Activated naive CD8-positive, alpha-beta T cell treated with anti-CD3 and anti-CD28 coated beads, Interleukin-2, amount 50 U/mL, for 16 hours (primary cell): ENCODE measurements around the gene ARL15.

ENCODE experiments used
- DNase-seq: peaks from one replicate; pipeline ENCODE4 v3.0.0-alpha.2; 2020; ENCODE audit warnings: low read depth, low spot score

Gene ARL15

GRCh38 chr5:53937467-53937866 lies 372.9 kb downstream of the ARL15 start:
- DNase-seq: no peak

GRCh38 chr5:53936481-53937352 lies 373.7 kb downstream of the ARL15 start:
- no peak for DNase-seq

GRCh38 chr5:53934151-53934820 lies 376.1 kb downstream of the ARL15 start:
- DNase-seq: no peak

DNA sequence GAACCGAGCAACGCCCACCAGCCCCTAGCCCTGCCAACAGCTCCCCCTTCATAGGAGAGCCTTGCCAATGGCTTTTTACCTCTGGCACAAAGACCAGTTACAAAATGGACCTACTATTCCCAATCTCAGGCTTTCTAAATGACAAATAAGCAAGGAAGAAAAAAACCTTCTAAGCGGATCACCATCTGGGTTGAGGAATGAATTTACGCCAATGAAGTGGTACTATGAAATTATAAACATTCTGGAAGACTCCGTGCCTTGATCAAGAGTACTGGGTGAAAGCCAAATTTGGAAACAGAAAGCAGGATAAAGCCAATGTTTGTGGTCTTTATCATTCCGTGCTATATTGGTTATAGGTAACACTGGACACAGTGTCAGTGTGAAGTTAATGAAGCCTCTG lies 378.0 kb downstream of the ARL15 start:
- DNase-seq: no peak

DNA sequence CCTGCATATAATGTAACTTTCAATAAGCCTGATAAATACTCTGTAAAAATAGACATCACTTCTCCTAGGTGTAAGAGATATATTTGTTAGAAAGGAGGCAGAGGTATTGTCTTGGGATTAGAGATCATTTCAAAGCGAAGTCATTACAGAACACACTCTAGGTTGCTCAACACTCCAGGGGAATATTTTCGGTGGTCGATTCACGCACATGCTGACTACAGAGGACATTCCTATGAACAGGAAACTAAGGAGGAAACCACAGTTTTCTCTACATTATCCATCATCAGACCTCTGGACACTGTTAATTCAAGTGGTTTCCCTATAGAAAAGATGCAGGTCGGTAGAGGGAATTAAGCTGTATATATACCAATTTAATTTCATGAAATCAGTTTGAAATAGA lies 379.9 kb downstream of the ARL15 start:
- DNase-seq: no peak

GRCh38 chr5:53929570-53929969 lies 380.8 kb downstream of the ARL15 start:
- DNase-seq: no peak

DNA sequence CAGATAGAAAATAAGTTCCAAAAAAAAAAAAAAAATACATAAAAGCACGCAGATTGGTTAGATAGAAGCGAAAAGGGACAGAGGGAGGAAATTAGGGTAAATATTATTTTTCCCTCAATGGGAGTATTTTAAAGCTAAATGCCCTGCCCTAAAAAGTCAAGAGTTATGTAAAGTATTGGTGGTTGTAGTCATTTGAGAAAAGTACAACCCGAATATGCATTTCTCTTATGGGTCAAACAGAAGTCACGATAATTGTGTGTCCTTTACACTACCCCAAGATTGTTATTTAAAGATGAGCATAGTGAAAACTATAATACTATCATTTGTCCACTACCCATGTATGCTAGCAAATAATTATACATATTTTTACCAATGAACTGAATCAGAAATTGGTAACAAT lies 381.2 kb downstream of the ARL15 start:
- no peak for DNase-seq

GRCh38 chr5:53928641-53929040 lies 381.7 kb downstream of the ARL15 start:
- DNase-seq: no peak

DNA sequence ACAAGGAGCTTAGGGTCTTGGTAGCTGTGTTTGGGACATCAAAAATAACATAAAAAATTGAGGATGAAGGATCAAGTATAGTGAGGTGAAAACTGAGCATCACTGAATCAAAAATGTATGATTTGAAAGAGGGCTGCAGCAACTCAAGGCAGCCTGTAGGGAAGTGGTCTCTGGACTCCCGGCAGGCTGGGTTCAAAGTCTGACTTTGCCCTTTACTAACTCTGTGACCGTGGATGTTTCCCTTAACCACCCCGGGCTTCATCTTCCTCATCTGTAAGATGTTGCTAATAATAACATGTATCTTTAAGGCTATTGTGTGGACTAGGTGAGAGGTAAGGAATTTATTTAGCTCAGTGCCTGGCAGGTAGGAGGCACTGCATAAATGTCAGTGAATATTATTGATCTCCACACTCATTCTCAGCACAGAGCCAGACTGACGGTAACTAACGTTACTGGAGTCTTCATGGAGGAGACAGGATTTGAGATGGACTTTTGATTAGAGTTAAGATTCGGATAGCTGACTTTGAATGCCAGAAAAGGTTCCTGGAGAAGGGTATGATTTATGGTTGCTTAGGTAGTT lies 382.6 kb downstream of the ARL15 start:
- DNase-seq: no peak

- DNase-seq: no peak
Observed at GRCh38 chr5:53926026-53926425, 384.3 kb downstream of the ARL15 start.

DNA sequence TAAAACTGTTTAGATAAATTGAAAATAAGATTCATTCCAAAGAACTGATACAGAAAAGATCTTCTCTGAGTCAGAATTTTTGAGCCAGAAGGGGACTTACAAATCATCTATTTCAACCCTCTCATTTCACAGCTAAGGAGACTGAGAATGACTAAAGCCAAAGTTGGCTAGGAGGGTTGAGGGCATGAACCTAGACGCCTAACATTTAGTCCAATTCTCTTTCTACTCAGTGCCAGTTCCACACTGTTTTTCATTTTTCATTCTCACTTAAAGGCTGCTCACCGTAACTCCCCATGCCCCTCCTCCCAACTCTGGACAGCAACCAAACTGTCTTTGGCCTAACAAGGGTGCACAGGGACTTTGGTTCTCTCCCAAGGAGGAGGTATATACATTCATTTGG lies 386.0 kb downstream of the ARL15 start:
- DNase-seq: no peak

- DNase-seq: no peak
Observed at GRCh38 chr5:53923961-53924360, 386.4 kb downstream of the ARL15 start.

- no peak for DNase-seq
Observed at GRCh38 chr5:53922508-53923498, 387.6 kb downstream of the ARL15 start.

DNA sequence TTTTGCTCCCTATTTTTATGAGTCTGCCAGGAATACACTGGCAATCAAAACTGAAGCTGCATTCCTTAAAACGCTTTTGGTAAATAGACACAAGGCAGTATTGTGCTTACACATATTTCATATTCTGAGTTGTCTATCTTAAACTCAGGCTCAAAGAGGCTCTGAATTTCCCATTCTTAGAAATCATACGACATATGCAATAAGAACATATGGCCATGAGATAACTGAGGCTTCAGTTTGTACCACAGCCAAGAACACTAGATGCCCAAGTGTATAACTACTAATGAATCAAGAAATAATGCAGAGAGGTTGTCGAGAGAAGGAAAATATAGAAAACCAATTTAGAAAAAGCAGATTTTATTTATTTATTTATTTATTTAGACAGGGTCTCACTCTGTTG lies 392.5 kb downstream of the ARL15 start:
- no peak for DNase-seq

- no peak for DNase-seq
Observed at GRCh38 chr5:53917095-53917494, 393.3 kb downstream of the ARL15 start.

DNA sequence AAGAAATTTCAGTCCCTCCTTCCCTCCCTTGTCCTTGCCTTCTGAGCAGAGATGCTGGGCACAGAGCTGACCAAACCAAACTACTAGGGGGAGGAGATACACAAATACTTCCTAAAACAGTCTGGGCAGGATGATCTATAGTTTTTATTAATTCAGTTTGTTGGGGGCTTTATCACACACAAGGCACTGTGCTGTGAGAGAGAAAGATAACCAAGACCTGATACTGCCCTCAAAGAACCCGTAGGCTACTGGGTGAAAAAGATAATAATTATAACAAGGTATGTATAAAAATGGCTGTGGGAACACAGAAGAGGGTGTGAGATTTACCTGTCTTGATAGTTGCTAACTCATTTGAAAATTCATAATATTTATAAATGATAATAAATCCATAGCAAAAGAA lies 395.3 kb downstream of the ARL15 start:
- DNase-seq: no peak

- DNase-seq: no peak
Observed at GRCh38 chr5:53913941-53914340, 396.4 kb downstream of the ARL15 start.

DNA sequence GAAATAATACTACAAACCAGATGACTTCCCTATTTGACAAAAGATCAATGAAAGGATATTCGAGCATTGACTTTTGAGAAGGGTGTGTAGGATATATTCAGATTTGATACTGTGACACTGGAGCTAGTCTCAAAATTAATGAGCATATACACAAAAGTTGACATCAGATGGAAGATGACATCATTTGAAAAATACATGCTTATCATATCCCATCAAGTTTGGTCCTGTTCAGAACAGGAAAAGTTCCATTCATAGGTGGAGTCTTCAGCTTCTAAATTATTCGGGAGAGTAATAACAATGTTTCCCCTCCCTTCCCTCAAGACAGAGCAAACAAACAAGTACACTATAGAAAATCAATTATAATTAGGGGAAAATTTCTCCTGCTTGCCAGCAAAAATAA lies 401.6 kb downstream of the ARL15 start:
- DNase-seq: no peak

DNA sequence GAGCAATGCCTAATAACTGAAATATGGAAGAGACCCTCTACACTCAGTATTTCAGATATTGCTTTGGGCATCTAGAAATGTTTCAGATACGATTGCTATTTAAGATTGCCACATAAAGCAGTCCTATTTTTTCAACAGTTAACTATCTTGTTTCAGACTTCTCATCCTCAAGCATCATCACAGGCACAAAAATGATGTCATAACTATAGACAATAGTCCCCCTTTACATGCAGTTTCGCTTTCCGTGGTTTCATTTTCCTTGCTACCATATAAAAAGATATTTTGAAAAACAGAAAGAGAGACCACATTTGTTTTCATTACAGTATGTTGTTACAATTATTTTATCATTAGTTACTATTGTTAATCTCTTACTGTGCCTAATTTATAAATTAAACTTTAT lies 402.5 kb downstream of the ARL15 start:
- no peak for DNase-seq

DNA sequence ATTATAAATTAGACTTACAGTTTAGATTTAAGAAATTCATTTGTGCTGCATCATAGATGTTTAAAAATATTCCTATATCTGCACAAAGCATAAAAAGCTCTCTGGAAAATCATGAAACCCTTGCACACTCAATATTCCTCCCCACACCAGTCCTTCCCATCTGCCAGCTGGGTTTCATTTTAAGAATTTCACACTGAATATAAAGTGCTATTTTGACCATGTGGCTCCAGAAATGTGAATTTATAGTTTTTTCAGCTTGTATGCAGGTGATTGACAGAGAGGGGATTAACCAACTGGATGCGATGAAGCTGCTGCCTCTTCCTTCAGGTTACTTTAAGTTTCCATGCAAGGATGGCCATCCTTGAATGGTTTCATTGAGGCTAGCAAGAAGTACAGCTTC lies 403.6 kb downstream of the ARL15 start:
- no peak for DNase-seq

DNA sequence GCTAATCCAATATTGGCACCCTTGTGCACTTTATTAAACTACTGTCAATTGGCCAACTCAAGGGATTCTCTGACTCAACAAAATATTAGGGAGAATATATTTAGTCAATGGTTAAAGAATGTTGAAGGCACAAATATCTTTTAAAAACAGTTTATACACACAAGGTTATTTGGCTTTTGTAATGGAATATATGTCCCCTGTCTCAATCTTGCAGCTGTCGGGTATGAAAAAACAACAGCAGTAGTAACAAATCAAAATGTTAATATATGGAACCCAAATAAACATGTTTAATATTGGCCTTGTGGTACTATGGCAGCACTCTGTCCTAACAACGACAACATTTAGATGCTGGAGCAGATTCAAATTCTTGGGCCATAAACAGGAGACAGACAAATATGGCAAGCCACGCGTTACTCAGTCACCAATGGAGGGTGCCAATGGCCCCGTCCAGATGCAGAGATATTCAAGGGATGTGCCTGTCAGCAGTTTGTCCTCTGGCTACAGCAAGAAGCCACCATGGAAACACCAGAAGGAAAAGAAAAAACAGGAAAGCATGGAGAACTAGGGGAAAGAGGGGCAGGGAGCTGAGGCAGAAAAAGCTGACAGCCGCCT lies 408.0 kb downstream of the ARL15 start:
- no peak for DNase-seq
